ENCODE results near the gene MSI2.

MSI2 gene

DNA sequence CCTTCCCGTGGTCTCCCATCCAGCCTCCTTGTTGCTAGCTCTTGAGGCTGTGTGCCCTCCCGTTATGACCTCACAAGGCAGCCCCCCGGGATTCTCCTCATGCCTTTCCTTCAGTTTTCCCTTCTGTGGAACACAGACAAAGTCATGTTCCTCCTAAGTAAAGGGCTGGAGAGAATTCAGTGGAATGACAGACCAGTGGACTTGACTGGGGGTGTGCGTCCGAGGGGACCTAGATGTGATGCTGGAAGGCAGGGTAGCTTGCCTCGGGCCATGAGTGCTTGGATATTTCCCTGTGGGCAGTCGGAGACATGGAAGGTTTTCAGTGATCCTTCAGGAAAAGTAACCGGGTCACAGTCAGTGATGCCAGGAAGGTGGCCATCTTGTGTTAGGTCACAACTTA, 247.9 kb downstream of the MSI2 start:
- DNase-seq (ENCODE audit: low read depth in 2 of 2) = no peak

DNA sequence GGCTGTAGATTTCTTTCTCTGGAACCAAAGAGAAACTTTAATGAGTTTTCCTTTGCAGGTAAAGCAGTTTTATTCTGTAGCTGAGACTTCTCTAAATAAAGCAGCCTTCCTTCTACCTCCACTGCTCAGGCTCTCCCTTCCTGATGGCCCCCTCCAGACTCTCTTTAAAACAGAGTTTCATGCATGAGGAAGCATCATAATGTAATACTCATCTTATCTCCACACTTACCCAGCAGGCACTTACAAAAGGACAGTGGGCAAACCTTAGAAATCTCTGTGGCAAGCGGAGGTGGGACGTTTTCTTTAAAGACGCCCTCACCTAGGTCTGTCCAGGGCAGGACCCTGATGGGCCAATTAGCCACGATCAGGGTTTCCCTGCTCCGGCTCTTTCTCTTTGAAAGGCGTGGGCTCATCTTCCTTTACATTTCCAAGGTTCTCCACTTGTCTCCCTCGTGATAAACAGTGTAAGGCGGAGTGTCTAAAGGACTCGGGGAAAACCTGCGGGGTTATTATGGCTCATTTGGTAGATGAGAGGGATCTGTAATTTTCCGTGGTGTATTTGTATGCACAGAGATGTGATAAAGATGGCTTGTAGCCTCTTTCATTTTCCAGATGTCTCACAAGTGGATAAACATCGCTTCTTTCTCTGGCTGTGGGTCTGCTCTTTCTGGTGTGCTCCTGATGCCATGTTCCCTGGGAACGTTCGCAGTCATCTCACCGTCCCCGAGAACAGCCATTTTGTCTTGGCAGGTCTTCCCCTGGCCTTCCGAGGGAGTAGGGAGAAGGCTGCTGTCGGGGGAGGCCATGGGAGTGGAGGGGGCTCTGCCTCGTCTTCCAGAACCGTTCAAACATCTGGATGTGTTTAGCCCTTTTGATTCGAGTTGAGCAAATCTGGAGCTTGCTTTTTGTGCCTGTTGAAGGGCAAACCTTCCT, 249.8 kb downstream of the MSI2 start:
- no peak for DNase-seq (ENCODE audit: low read depth in 2 of 2)

DNA sequence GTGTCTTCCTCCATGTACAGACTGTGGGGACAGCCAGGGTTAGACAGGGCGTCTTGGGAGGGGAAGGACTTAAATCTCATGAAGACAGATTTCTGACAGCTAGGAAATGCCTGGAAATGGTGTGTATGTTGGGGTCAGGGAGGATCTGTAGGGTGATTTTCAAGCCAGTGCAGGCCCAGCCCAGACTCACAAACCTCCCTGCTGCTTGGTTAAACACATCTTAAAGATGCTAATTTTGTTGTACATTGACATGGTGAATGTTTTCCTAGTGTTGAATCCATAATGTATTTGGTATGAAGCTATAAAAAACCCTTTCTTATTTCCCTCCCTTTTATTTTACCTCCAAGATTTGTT, 250.4 kb downstream of the MSI2 start:
- DNase-seq (ENCODE audit: low read depth in 2 of 2) = no peak

DNA sequence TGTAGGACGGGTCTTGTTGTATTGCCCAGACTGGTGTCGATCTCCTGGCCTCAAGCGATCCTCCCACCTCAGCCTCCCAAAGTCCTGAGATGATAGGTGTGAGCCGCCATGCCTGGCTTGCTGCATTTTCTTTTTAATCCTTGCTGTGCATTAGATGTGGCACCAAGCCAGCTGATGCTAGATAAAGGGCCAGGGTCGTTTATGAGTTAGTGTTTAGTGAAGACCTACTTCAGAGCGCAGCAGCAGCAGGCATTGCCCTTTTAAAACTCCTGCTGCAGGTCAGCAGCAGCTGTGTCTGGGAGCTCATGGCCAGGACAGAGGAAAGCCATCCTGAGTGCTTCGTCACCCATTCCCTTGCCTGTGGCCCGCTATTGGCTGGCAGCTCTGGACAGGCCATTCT, 251.5 kb downstream of the MSI2 start:
- no peak for DNase-seq (ENCODE audit: low read depth in 2 of 2)

DNA sequence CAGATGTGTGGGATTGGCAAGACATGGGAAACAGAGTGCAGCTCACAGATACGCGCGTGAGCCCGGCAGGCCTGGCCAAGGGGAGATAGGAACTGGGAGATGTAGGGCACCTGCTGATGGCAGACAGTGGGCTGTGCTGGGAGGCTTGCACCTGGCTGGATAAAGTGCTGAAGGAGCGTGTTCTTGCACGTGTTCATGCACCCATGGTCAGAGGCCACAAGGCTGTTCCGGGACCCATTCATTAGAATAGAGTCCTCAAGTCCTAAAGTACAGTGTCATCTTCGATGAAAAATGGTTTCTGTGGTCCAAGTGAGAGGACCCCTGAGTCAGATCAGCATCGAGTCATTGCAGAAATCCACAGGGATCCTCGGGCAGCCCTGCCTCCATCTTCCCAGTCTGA, 252.3 kb downstream of the MSI2 start:
- no peak for DNase-seq (ENCODE audit: low read depth in 2 of 2)

DNA sequence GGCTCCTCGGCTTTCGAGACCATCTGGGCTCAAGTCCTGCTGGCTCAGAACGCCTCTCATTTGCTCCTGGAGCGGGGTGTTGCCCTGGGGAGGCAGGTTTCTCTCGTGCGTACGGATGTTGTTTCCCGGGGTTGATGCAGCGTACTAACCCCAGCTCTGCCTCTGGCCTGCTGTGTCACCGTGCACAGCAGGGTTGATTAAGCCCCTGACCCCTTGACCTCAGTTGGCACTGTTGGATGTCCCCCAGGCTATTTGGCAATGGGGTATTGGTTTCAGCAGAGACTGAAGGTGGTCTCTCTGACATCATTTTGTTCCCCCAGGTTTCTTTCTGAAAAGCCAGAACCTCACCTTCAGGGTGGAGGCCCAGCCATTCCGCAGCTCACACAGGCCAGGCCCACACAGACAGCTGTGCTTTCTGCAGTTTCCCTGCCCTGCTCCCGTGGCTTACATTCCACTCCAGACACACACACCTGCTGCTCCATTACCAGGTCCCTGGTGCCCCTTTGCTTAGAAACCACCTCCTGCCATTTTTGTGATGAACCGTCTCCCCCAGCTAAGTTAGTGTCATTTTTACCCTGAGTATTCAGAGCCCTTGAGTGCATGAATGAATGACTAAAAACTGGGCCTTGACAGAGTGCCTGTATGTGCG, 255.3 kb downstream of the MSI2 start:
- DNase-seq (ENCODE audit: low read depth in 2 of 2) = no peak

DNA sequence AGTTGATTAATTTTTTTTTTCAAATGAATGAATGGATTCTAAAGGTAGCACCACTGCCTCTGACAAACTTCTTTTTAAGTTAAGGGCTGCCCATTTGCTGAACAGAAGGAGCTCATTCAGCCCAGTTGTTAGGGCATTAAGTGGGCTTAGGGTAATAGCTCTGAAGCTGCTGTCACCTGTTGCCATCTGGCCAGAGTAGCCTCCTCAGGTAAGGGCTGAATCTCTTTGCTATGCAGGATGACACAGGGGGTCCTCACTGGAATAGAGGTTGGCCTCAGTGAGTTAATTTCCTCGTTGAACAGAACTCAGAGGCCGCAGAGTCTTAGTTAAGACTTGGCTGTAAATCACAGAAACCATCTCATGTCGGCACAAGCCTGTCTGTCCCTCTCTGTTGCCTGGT, 255.9 kb downstream of the MSI2 start:
- no peak for DNase-seq (ENCODE audit: low read depth in 2 of 2)

DNA sequence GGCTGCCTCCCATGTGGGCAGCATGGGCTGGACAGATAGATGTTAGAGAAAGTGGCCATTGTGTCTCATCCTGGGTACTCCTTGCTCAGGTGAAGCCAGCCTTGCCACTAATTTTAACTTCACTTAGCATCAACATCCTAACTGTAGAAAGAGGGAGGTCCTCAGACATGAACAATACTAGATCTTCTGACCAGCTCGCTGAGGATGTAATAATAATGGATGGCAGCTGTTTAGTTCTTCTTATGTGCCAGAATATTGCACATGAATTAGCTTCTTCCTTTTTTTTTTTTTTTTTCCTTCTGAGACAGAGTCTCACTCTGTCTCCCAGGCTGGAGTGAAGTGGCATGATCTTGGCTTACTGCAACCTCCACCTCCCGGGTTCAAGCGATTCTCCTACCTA, 256.4 kb downstream of the MSI2 start:
- DNase-seq (ENCODE audit: low read depth in 2 of 2) = no peak

DNA sequence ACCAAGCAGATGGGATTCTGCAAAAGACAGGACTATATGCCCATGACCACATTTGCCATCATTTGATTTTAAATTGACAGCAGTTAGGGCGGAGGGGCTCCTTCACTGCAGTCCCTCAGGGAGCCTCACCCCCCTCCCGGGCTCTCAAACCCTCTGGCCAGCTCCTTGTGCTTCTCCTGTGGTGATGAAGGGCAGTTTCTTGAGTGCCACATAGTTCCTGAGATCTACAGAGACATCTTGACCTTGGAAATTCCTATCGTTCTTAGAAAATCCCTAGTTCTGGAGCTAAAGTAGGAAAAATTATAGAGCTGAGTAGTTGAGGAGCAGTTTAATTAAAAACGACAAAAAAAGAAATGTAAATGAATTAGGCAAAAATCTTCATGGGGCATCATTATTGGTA, 257.2 kb downstream of the MSI2 start:
- DNase-seq (ENCODE audit: low read depth in 2 of 2) = no peak

DNA sequence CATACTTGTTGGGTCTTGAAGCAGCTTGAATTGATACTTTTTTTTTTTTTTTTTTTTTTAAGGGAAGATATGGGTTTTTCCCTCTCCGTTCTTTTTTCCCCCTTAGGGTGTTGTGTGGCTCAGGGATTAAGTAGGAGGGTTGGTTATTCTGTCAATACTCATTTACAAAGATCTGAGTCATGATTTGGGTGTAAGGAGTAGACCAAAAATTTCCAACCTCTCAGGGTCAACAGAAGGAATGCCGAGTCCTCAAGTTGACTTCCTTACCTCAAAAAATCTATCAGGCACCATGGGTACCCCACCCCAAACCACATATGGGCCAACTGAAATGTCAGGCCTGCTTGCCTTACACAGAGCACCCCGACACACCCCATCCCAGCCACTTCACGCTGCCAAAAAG, 258.3 kb downstream of the MSI2 start:
- DNase-seq (ENCODE audit: low read depth in 2 of 2) = no peak

DNA sequence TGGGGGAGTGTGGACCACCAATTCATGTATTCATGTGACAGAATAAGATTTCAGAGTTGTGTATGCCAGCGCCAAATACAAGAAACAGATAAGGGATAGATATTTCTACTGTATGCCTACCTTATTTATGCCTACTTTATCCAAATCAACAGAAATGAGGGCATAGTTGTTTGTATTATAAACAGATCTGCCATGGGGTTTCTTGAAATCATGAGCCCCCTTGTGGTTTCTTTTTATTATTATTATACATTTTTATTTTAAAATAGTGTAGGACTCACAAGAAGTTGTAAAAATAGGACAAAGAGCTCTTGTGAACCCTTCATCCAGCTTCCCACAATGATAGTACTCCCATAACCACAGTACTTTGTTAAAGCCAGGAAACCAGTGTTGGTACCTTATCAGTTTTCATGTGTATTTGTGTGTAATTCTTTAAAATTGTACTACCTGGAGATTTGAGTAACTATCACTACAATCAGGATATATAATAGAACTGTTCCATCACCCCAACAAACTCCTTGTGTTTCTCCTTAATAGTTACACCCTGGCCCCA, 259.4 kb downstream of the MSI2 start:
- DNase-seq (ENCODE audit: low read depth in 2 of 2) = no peak

DNA sequence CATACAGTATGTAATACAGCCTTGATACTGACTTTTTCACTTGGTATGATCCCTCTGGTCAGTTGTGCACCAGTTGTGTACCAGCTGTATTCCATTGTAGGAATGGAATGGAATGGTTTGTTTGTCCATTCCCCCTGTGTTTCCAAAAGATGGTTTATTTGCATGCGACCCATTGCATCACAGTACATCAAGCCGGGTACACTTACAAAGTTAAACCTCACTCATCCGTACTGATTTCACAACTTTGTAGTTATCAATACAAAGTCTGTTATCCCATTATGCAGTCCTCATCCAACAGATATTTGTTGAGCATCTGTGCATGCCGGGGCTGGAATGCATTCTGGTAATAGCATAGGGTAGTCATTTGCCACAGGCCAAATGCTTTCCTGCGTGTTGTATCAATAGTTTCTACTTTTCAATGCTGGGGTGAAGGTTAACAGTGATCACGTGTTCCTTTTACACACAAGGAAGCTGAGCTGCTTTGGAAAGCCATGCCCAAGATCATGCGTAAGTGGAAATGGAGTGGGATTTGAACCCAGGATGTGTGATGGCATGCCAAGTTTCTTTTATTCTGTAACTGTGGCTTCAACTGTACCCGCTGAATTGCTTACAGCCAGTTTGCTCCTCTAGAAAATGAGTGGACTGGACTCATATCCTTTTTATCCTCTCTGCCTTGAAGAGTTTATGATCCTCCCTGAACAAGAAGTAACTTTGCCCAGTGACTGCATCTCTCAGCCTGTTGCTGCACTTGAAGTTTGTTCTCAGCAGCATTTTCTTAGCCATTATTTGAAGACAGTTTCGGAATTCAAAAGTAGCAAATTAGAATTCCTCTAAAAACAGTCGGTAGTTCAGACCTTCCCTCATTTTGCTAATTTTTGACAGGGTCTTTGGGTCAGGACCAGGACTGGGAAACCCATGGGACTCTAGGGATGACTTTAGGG, 260.2 kb downstream of the MSI2 start:
- no peak for DNase-seq (ENCODE audit: low read depth in 2 of 2)

DNA sequence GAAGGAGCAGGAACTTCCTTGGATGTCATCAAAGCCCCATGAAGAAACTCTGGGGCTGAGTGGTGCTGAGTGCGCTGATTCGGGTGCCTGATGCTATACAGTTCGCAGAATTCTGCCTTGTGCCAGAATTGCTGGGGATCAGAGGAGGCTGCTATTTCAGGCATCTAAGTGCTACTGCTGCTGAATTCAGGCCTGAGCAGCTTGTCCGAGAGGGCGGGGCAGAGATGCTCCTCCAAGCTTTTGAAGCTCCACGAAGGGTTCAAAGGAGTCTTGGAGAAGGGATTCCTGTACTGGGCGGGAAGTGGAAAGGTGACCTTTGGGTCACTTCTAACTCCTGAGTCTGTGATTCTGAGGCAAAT, 260.9 kb downstream of the MSI2 start:
- no peak for DNase-seq (ENCODE audit: low read depth in 2 of 2)

DNA sequence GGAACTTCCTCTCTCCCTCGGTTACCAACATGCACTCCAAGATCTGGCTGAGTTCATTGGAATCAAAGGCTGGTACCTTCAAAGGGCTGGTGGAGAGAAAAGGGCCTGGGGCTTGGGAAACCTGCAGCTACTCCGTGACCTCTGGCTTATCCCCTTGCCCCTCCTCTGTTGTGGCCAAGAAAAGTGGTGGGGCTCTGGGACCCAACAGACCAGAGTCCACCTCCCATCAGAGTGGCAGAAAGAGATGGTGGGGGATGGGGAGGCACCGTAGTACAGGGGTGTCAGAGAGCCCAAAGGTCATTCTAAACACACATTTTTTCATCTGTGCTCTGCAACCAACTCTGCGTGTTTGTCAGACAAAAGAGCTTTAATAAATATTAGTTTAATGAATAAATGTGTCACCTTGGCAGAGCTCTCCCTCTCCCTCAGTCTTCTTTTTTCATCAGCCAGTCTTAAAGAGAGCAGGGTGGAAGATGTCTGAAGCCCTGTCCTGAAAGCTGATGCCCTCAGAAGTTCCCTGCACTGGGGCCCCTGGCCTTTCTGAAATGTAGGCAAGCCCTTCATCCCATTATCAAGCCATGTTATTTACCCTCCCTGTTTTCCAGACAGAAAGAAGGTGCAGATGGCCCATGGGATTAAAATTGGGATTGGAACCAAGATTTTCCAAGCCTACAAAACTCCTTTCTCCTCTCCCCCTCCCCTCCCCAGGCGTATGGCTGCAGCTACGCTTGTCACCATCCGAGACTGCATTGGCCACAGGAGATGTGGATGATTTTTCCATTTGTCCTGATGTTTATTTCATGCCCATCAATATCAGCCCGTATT, 261.5 kb downstream of the MSI2 start:
- no peak for DNase-seq (ENCODE audit: low read depth in 2 of 2)

DNA sequence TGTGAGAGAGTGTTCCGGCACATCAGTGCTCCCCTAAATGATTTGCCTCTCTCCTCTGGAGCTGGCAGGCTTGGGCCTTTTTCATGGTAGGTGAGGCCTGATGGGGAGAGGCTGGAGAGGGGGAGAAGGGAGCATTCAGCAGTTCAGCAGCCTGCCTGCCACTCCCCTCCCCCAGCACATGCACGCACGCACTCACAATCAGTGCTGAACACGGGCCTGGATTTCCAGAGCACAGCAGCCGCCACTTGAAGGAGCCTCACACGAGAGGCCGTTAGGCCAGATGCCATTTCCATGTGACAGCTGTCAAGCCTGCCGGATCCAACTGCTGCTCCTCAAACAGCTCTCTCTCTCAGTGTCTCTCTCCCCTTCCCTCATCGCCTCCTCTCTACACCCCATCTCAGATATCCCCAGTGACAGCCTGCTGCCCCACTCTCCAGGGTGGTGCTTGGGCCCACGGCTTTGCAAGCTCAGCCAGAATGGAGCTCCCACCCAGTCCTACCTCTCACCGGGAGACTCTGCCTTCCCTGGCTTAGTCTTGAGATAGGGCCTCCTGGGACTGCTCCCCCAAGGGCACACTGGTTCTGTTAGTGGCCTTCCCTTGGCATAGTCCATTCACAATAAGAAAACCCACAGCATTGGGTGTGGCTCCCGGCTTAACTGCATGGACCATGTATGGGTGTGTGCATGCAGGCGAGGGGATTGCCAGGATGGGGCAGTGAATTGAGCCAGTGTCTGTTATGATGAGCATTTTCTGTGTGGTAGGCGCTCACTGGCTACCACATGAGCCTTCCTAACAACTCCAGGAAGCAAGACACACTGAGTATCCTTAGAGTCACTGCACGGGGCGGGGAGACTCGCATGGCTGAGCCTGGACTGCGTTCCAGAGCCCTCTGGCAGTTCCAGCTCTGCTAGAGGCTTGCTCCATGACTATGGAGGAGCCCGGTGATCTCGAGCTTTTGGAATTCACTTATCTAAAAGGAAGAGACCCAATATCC, 262.6 kb downstream of the MSI2 start:
- DNase-seq (ENCODE audit: low read depth in 2 of 2) = no peak

DNA sequence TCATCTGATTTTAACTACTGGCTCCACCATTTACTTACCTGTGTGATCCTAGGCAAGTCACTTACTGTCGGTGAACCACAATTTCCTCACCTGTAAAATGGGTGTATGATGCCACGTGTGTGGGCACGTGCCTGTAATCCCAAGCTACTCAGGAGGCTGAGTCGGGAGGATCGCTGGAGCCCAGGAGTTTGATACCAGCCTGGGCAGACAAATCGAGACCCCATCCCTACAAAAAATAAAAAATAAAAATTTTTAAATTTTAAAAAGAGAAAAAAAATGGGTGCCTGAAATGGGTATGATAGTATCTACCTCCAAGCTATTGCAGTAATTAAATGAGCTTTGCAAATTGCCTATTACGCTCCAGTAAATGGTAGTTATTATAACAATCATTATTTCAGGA, 263.5 kb downstream of the MSI2 start:
- DNase-seq (ENCODE audit: low read depth in 2 of 2) = no peak

DNA sequence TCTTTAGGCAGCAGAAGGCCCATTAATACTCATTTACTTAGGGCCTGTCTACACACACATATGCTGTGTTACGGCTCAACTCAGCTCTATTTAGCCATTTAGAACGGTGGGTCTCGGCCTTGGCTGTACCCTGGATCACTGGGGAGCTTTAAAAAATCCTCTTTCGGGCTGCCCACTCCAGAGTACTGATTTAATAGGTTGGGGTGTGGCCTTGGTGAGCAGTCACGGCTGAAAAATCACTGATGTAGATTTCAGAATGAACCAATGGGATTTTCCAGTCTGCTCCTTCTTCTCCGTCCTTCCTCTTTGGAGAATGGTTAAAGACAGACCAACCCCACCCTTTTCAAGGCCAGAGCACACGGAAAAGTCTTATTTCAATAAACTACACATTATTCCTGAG, 265.3 kb downstream of the MSI2 start:
- no peak for DNase-seq (ENCODE audit: low read depth in 2 of 2)

DNA sequence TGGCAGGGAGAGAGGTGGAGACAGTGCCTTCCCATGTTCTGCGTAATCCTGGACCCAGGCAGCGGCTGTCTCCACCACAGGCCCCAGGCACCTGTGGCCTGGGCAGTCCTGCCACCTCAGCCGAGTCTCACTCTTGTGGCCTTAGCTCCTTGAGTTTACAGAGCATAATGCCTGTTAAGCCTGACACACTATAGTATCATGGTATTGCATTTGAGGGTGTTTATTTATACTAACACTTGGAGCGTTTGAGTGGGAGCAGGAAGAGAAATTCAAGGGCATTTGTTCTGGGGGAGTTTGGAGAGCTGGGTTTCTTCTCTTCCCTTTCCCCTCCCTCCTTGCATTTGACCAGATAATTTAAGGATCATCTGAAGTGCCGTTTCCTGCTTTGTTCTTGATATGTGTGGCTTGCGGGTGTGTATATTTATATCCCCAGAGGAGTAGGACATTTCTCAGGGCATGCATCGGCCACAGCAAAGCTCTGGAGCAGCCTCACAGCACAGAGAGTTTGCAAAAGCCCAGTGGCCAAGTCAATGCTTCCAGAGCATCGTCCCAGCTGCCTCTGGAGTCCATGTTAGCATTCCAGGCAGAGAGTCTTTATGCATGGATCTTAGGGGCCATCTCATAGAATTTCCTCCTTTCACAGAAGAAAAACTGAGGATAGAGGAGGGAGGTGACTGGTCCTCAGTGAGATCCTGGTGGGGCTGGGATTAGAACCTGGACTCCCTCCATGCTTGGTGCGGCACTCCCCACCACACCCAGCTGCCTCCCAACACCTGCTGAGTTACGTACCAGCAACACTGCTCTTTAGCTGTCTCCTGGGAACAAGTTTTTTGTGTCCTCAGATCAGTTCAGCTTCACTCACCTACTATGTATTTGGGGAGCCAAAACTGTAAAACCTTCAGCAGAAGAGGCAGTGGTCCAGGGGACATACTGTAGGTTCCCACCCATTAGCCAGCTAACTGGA, 266.0 kb downstream of the MSI2 start:
- no peak for DNase-seq (ENCODE audit: low read depth in 2 of 2)
